NCI-H524 (cell line): Measurements from ENCODE around the gene CCDC34.
"Not testable (repeated sequence)": the region's sequence is repeated elsewhere in the genome, so short reads cannot be mapped to it uniquely, and the experiment has no call there.

Experiments
- DNase-seq, 2 experiments: peaks; one replicate each; lab custom pipeline; 2025; lab: John Stamatoyannopoulos, UW

The CCDC34 gene

DNA sequence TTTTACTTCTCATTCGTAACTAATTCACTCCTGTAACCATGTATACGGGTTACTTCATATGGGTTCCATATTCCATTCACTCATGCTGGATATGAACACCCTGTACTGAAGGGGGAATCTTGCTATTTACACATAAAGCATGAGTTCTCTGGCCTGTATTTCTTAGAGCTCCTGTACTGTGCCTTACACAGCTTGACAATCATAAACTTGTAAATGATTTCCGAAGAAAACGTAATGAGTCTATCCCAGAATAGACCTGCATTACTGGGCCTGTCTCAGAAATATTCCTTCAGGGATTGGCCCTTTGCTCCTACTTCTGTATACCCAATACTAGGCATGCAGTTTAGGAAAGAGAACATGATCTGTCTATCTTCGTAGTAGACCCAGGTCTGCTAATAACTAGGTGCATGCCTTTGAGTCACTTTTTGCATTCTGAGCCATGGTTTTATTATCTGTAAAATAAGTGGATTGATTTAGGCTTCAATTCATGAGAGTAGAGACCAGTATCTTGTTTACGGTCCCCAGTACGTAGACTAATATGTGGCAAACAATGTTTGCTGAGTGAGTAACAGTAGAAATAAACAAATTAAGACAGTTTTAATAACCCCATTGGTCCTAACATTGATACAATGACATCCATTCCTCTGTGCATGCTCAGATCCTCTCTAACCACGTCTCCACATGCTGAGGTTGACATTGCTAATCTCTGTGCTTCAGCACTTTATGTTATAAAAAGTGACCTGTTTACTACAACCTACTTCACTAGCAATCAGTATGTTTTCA is 1.2 kb downstream of the CCDC34 start:
- DNase-seq: no peak

GRCh38 chr11:27358296-27358695 is 4.7 kb downstream of the CCDC34 start:
- DNase-seq: no peak

GRCh38 chr11:27357250-27357649 is 5.8 kb downstream of the CCDC34 start:
- DNase-seq: no peak

DNA sequence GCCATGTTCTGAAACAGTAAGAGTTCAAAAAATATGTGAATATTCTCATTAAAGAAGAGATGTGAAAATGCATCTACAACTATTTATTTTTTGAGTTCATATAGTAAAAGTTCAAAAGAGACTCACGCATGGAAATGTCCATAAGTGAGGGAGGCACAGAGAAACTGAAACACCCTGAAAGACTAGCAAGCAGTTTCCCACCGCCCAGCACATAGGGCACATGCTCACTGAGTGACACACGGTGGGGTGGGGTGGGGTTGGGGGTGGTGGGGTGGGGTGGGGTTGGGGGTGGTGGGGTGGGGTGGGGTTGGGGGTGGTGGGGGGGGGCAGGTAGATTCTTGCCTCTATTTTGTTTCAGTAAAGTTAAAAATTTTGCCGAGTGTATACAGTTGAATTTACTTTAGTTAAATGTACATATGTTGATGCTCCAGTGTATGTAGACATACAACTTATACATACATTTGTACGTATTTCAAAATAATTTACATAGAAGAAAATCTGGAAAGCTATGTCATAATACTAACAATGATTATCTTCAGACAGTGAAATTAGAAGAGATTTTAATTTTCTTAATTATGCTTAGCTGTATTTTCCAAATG is 6.3 kb downstream of the CCDC34 start:
- DNase-seq: no peak

- no peak for DNase-seq
Observed at GRCh38 chr11:27355575-27356104, 7.4 kb downstream of the CCDC34 start.

- no peak for DNase-seq
Observed at GRCh38 chr11:27354359-27354965, 8.6 kb downstream of the CCDC34 start.

- no peak for DNase-seq
Observed at GRCh38 chr11:27353593-27354358, 9.2 kb downstream of the CCDC34 start.

DNA sequence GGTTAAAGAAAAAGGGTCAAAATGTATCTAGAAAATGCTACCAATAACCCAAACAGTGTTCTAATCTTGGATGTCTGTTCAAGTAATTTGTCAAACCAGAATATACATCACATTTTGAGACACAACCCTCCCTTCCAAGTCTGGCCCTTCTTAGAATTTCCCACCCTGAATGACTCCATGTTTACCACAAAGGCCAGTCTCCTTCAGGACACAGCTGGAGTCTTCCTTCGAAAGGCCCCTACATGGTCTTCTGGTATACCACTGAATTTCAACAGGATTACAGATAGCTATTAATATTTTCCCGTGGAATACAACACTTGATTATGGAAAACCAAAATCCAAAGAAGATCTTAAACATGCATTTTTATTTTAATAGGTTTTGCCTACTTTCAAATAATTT is 10.2 kb downstream of the CCDC34 start:
- DNase-seq: no peak

GRCh38 chr11:27350511-27350910 is 12.5 kb downstream of the CCDC34 start:
- DNase-seq: no peak

DNA sequence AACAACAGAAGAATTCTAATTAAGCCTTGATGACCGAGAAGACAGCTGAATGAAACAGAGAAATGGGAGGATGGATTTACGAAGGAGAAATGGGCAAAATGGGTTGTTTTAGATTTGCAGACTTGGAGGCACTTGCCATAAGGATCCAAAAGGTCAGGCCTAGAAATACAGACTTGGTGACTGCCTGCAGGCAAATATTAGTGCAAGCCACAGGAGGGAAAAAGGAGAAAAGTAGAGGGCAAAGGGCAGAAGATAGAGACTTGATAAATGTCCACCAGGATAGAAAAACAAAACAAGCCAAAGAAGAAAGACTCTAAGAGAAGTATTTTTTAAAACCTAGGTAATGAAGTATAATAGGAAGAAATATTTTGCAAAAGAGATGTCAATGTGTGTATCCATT is 13.1 kb downstream of the CCDC34 start:
- DNase-seq: no peak

GRCh38 chr11:27348340-27348873 is 14.6 kb downstream of the CCDC34 start:
- no peak for DNase-seq

DNA sequence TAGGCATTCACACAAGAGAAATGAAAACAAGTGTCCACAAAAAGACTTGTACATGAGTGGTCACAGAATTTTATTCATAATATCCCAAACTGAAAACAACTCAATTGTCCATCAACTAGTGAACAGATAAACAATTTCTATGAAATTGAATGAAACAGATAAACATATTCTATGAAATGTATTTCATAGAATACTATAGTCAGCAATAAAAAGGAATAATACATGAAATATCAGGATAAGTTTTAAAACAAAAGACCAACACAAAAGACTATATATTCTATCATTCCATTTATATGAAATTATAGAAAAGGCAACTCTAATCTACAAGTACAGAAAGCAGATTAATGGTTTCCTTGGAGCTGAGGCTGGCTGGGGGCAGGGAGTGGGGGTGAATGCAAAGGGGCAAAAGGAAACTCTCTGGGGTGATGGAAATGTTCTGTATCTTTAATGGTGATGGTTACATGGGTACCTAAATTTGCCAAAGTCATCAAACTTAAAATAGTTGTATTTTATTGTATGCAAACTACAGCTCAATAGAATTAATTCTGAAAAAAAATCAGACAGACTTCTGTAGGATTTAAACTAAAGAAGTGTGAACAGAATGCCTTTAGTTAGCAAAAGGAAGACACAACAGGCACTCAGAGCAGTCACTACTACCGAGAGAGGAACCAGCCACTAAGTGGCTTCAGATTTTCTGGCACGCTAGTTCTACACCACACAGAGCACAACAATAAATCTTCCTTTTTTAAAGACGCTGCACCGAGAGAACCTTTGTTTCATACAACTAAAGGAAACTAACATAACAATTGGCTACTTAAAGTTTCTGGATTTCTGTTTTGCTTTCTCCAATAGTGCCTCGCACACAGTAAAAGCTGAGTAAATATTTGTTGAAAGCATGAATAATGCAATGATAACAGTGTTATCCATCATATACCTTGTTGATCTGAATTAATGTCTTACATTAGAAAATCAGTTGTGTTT is 15.4 kb downstream of the CCDC34 start:
- DNase-seq: no peak

DNA sequence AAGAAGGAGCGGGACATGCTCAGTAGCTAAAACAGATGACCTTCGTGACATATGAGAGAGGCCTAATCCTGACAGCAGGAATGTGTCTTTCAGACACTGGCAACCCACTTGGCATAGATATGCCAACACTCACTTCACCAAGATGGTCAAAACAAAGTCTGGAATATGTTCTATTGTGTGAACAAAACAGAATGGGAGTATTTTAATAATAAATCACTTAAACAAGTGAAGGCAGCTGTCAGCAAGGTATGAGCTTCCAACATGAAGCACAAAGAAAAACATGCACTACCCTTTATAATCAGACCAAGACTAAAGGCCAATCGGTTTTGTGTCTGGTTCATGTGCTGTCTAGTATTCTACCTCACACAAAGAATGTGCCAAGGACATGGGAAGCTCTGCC is 23.1 kb downstream of the CCDC34 start:
- no peak for DNase-seq

GRCh38 chr11:27334764-27335163 is 28.3 kb downstream of the CCDC34 start:
- not testable (repeated sequence) for DNase-seq

GRCh38 chr11:27331981-27332380 is 31.0 kb downstream of the CCDC34 start:
- no peak for DNase-seq

DNA sequence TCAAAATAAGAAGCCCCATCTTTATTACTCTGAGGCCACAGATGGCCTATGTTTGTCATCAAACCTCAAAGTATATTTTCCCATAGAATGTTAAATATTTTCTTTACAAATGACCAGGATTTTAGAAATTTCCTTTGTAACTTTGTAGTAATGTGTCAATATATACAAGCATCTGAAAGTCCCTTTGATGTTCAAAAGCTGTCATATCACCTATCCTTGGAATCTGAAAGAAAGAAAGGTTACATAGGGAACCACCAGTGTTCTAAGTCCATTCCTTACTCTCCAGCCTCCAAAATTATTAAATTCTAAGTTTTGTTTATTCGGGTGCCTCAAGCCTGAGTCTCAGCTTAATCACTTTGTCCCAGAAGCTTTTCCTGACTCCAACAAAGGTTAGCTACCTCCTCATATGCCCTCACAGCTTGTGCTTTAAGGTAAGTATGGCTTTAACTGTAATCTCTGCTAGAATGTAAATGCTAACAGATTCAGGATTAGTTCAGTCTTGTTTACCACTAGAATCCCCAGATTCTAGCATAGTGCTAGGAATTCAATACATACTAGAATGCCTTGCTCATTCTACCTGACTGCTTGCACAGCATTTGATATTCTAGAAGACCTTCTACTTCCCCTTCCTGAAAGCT is 32.3 kb downstream of the CCDC34 start:
- no peak for DNase-seq

GRCh38 chr11:27329867-27330632 is 33.0 kb downstream of the CCDC34 start:
- no peak for DNase-seq

GRCh38 chr11:27328614-27329013 is 34.4 kb downstream of the CCDC34 start:
- DNase-seq: no peak

DNA sequence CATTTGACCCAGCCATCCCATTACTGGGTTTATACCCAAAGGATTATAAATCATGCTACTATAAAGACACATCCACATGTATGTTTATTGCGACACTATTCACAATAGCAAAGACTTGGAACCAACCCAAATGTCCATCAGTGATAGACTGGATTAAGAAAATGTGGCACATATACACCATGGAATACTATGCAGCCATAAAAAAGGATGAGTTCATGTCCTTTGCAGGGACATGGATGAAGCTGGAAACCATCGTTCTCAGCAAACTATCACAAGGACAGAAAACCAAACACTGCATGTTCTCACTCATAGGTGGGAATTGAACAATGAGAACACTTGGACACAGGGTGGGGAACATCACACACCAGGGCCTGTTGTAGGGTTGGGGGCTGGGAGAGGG is 36.0 kb downstream of the CCDC34 start:
- not testable (repeated sequence) for DNase-seq

DNA sequence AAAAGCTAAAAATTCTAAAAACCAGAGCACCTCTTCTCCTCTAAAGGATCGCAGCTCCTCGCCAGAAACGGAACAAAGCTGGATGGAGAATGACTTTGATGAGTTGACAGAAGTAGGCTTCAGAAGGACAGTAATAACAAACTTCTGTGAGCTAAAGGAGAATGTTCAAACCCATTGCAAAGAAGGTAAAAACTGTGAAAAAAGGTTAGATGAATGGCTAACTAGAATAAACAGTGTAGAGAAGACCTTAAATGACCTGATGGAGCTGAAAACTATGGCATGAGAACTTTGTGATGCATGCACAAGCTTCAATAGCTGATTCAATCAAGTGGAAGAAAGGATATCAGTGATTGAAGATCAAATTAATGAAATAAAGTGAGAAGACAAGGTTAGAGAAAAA is 40.8 kb downstream of the CCDC34 start:
- not testable (repeated sequence) for DNase-seq
